HepG2 (cell line): ENCODE results near the gene SRC. TPM values are rescaled to one million over a fixed set of nuclear protein-coding genes. Genes with fewer than 3 reads are reported as not detected.

Experiments used
- ATAC-seq: fragments of 200-7000 bp; cut with Tn5 transposase; 3 replicates; pipeline ENCODE4 v1.9.1; 2020; ENCODE audit warnings: mild to moderate bottlenecking, moderate library complexity
- BruUV-seq: library from RNA; stranded (reverse); fragments of 400-500 nt; replicated peaks from 2 replicates; lab custom pipeline; 2021; lab: Mats Ljungman, UMichigan
- CTCF ChIA-PET: fragments of 300-600 bp; formaldehyde crosslinking; extraction: SDS; loops from one replicate; lab custom pipeline; 2021; ENCODE audit warnings: low total read pairs, inconsistent platforms, low intra/inter-chr PET ratio; lab: Yijun Ruan, JAX
- POLR2A ChIA-PET: fragments of 350-600 bp; sonication (Branson Sonifier 250); formaldehyde crosslinking; loops from one replicate; lab custom pipeline; 2020; ENCODE audit warnings: antibody characterized with exemption, inconsistent platforms; lab: Yijun Ruan, JAX
- DNase-seq: peaks from one replicate; pipeline ENCODE4 v3.0.0-alpha.2; 2015; ENCODE audit warnings: low spot score
- FAIRE-seq: peaks from 3 replicates; lab custom pipeline; 2011; peaks lifted over from hg19 to GRCh38; lab: Jason Lieb, UNC
- H2AFZ ChIP-seq: one replicate; pipeline ENCODE4 v1.6.1; 2011; ENCODE audit warnings: low read length, inconsistent platforms
- H3K27ac ChIP-seq: fragments of 300-600 bp; 3 replicates; pipeline ENCODE4 v1.8.0; 2011; ENCODE audit warnings: mixed run types, mild to moderate bottlenecking, mixed read lengths, low read length, inconsistent platforms; ENCODE audit not compliant: insufficient read depth; ENCODE audit errors: extremely low read length
- H3K27me3 ChIP-seq, 2 experiments: fragments of 200-600 bp in 1 of 2; 2 replicates in 1 of 2; 3 replicates in 1 of 2; pipeline versions ENCODE4 v1.6.0 to v1.8.0; 2011; ENCODE audit warnings: low read length in 2 of 2, mild to moderate bottlenecking in 2 of 2, moderate library complexity in 2 of 2, inconsistent platforms in 1 of 2; ENCODE audit not compliant: insufficient read depth in 2 of 2, control insufficient read depth in 1 of 2
- H3K36me3 ChIP-seq, 2 experiments: fragments of 200-600 bp in 1 of 2; replicated peaks in 1 of 2; 2 replicates in 1 of 2; 3 replicates in 1 of 2; pipeline versions ENCODE4 v1.5.1 to v1.8.0; 2011; ENCODE audit warnings: low read length in 2 of 2, inconsistent platforms in 1 of 2; ENCODE audit not compliant: insufficient read depth in 2 of 2, control insufficient read depth in 1 of 2
- H3K4me1 ChIP-seq: 2 replicates; pipeline ENCODE4 v1.5.1; 2012; ENCODE audit warnings: low read length, inconsistent platforms; ENCODE audit not compliant: insufficient read depth
- H3K4me2 ChIP-seq: 2 replicates; pipeline ENCODE4 v1.6.0; 2011; ENCODE audit warnings: low read depth, low read length, inconsistent platforms
- H3K4me3 ChIP-seq, 3 experiments: fragments of 200-600 bp in 1 of 3; sonication (generic), shearing (Covaris generic) in 1 of 3; replicated peaks in 1 of 3; 2 replicates each; pipeline ENCODE4 v1.5.1; 2011 to 2016; ENCODE audit warnings: low read length in 3 of 3, inconsistent platforms in 2 of 3, low read depth in 2 of 3, mild to moderate bottlenecking in 2 of 3, control low read depth in 1 of 3, mixed read lengths in 1 of 3; ENCODE audit not compliant: insufficient read depth in 1 of 3
- H3K79me2 ChIP-seq: one replicate; pipeline ENCODE4 v1.6.1; 2011; ENCODE audit warnings: low read length, inconsistent platforms; ENCODE audit not compliant: insufficient read depth
- H3K9ac ChIP-seq: 2 replicates; pipeline ENCODE4 v1.6.0; 2011; ENCODE audit warnings: mild to moderate bottlenecking, low read depth, low read length, inconsistent platforms; ENCODE audit not compliant: insufficient read depth
- H3K9me3 ChIP-seq: 2 replicates; pipeline ENCODE4 v1.5.1; 2012; ENCODE audit warnings: mild to moderate bottlenecking, low read length
- H4K20me1 ChIP-seq: 2 replicates; pipeline ENCODE4 v1.6.0; 2011; ENCODE audit warnings: inconsistent platforms, mild to moderate bottlenecking, low read length, moderate library complexity; ENCODE audit not compliant: insufficient read depth
- FOXK2 ChIP-seq: fragments of 450-650 bp; IDR thresholded peaks from 2 replicates; pipeline ENCODE4 v1.6.1; 2016
- GTF3A ChIP-seq: sonication (generic); formaldehyde crosslinking; conservative IDR thresholded peaks from 2 replicates; pipeline ENCODE4 v1.4.0; 2020; ENCODE audit warnings: mild to moderate bottlenecking, missing genetic modification reagents
- KAT8 ChIP-seq: IDR thresholded peaks from 2 replicates; pipeline ENCODE4 v1.6.1; 2016; ENCODE audit warnings: missing genetic modification reagents, missing compliant biosample characterization
- MEIS2 ChIP-seq: sonication (generic); formaldehyde crosslinking; IDR thresholded peaks from 2 replicates; pipeline ENCODE4 v1.9.0; 2021; ENCODE audit warnings: mild to moderate bottlenecking, missing genetic modification reagents
- NCOR1 ChIP-seq: fragments of 200-600 bp; sonication (generic); IDR thresholded peaks from 2 replicates; pipeline ENCODE4 v1.7.0; 2017; ENCODE audit warnings: antibody characterized with exemption, low read length, borderline replicate concordance
- REPIN1 ChIP-seq: sonication (generic); formaldehyde crosslinking; IDR thresholded peaks from 2 replicates; pipeline ENCODE4 v1.8.0; 2022; ENCODE audit warnings: missing genetic modification reagents, low read depth, mild to moderate bottlenecking, borderline replicate concordance
- SOX6 ChIP-seq, 2 experiments: fragments of 450-650 bp in 1 of 2; sonication (generic) in 1 of 2; formaldehyde crosslinking in 1 of 2; IDR thresholded peaks; 2 replicates each; pipeline versions ENCODE4 v1.4.0 to v1.6.1; 2017 to 2020; ENCODE audit warnings: antibody characterized with exemption in 1 of 2, mild to moderate bottlenecking in 1 of 2, missing genetic modification reagents in 1 of 2
- ZBTB1 ChIP-seq: sonication (generic); formaldehyde crosslinking; IDR thresholded peaks from 2 replicates; pipeline ENCODE4 v1.4.0; 2020; ENCODE audit warnings: missing genetic modification reagents, borderline replicate concordance
- ZNF274 ChIP-seq: sonication (generic); formaldehyde crosslinking; IDR thresholded peaks from 2 replicates; pipeline ENCODE4 v1.5.1; 2020; ENCODE audit warnings: mild to moderate bottlenecking, missing genetic modification reagents
- ZNF44 ChIP-seq: sonication (generic); formaldehyde crosslinking; IDR thresholded peaks from 2 replicates; pipeline ENCODE4 v1.5.1; 2020; ENCODE audit warnings: mild to moderate bottlenecking, missing genetic modification reagents
- ZNF550 ChIP-seq: sonication (generic); formaldehyde crosslinking; IDR thresholded peaks from 2 replicates; pipeline ENCODE4 v1.4.0; 2020; ENCODE audit warnings: mild to moderate bottlenecking, missing genetic modification reagents, borderline replicate concordance
- ZNF552 ChIP-seq: sonication (generic); formaldehyde crosslinking; IDR thresholded peaks from 2 replicates; pipeline ENCODE4 v1.9.0; 2022; ENCODE audit warnings: missing genetic modification reagents, mild to moderate bottlenecking, borderline replicate concordance
- ZNF629 ChIP-seq: sonication (generic); formaldehyde crosslinking; conservative IDR thresholded peaks from 2 replicates; pipeline ENCODE4 v1.5.0; 2020; ENCODE audit warnings: missing genetic modification reagents
- ZNF740 ChIP-seq: sonication (generic); formaldehyde crosslinking; IDR thresholded peaks from 2 replicates; pipeline ENCODE4 v1.4.0; 2020; ENCODE audit warnings: missing genetic modification reagents
- ZNF773 ChIP-seq: sonication (generic); formaldehyde crosslinking; IDR thresholded peaks from 2 replicates; pipeline ENCODE4 v1.4.0; 2020; ENCODE audit warnings: missing genetic modification reagents, borderline replicate concordance
- WGBS: methylation state at CpG from one replicate; pipeline ENCODE4 v1.1.6; 2017; ENCODE audit warnings: low lambda C conversion rate; 5-methylcytosine and 5-hydroxymethylcytosine counted together
- in situ Hi-C: cut with HindIII; loops from 2 replicates; pipeline ENCODE4 v1.10.0; 2017; ENCODE audit warnings: low pct_unique_long_range_greater_than_20kb; ENCODE audit not compliant: extremely low pct_ligation_motif_present
- intact Hi-C: fragments of 100-400 bp; cut with micrococcal nuclease; formaldehyde crosslinking; loops from one replicate; pipeline ENCODE4 v1.10.0; 2022; ENCODE audit not compliant: unreplicated experiment
- polyA plus RNA-seq, 8 experiments: library from polyadenylated mRNA; depleted of rRNA in 3 of 8; stranded (reverse) in 7 of 8; unstranded in 1 of 8; fragments of >200 nt; fragmentation: Illumina TruSeq in 4 of 8; extraction: Trizol in 4 of 8; gene quantifications; 2 replicates each; pipeline versions ENCODE4 v1.2.1 to v1.2.3, GENCODE V29; 2011 to 2016; ENCODE audit warnings: low read depth in 4 of 8, missing spikeins in 1 of 8, mixed read lengths in 1 of 8; ENCODE audit not compliant: insufficient read depth in 1 of 8
- total RNA-seq, 5 experiments: library from RNA; depleted of rRNA; stranded (reverse); fragments of >200 nt; fragmentation: Illumina TruSeq; extraction: Trizol; gene quantifications; 2 replicates each; pipeline ENCODE4 v1.2.3, GENCODE V29; 2016; ENCODE audit warnings: low read depth in 1 of 5
- TF ChIP-seq, protein P1 (sequence below): sonication (generic); formaldehyde crosslinking; IDR thresholded peaks from 2 replicates; pipeline ENCODE4 v1.5.1; 2020; ENCODE audit warnings: mild to moderate bottlenecking, missing genetic modification reagents

Gene SRC
- total and polyA plus RNA-seq, 2 of the 13 experiments (the other 11 are each of a cell fraction or from before 2014, with no cell fraction given) = 54.7 to 192 TPM

GRCh38 chr20:37346535-37347346, 801 bp downstream of the SRC start (continued):
- no peak for TF ChIP-seq KAT8 (CRISPR knock-in tag)

DNA sequence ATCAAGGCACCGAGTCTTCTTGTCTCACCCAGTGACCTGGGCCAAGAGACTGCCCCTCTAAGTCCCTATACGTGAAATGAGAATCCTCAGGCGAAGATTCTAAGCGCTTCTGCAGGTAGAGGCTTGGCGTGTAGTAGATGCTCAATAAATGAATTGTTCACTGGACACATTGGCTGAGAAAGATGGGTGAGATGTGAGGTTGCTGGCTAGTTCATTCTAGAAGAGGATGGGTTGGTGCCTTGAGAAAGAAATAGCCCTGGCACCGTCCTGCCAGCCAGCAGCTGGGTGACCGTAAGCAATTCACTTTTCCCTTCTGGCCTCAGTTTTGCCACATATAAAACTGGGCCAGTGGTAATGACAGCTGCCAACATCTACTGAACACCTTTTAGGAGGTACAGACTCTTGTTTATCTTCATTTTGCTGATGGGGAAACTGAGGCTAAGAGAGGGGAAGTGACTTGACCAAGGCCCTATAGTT, 1.4 kb downstream of the SRC start:
- H3K4me1 ChIP-seq = peaks cover 77% of the 10 kb centered on the region
- 95% methylated on average over 7 of the region's 7 CpGs for WGBS

More for the DNA sequence above, 1.4 kb downstream of the SRC start:
- no peak for FAIRE-seq
- TSS peak; percentile 35 for BruUV-seq
- Histone ChIP-seq H3K27me3 (peaks cover 0 to 5% of the 10 kb centered on the region in 2 experiments; a peak in 1 of 5 replicates), H2AFZ (no peak overlapping the region)
- intact Hi-C loops (no loop called here), in situ Hi-C loops (no loop called here)
- POLR2A ChIA-PET = interaction anchor here (0.8 to 4.0 kb wide), 7 partner anchors 8 to 58 kb away, joined by 3 to 59 read pairs (median 7); partner anchors contain the start of gene MANBAL
- TF ChIP-seq ZNF740 (no peak), ZBTB1 (CRISPR knock-in tag) (no peak), SOX6 (IDR thresholded peaks at IDR 0.05) (no peak), SOX6 (CRISPR knock-in tag; IDR thresholded peaks at IDR 0.05) (no peak), ZNF550 (CRISPR knock-in tag) (no peak), ZNF552 (CRISPR knock-in tag) (peak; percentile 37; the same call in 1 of the 2 replicates), FOXK2 (no peak), ZNF44 (0 out of 2 replicates have a peak, but pooled peaks have one; percentile 54), ZNF629 (CRISPR knock-in tag) (peak; percentile 80), GTF3A (CRISPR knock-in tag) (no peak), REPIN1 (CRISPR knock-in tag) (no peak), ZNF773 (CRISPR knock-in tag) (0 out of 2 replicates have a peak, but pooled peaks have one; percentile 6), MEIS2 (CRISPR knock-in tag) (no peak), ZNF274 (CRISPR knock-in tag) (0 out of 2 replicates have a peak, but pooled peaks have one; percentile 2), NCOR1 (no peak)
- TF ChIP-seq, protein P1, sequence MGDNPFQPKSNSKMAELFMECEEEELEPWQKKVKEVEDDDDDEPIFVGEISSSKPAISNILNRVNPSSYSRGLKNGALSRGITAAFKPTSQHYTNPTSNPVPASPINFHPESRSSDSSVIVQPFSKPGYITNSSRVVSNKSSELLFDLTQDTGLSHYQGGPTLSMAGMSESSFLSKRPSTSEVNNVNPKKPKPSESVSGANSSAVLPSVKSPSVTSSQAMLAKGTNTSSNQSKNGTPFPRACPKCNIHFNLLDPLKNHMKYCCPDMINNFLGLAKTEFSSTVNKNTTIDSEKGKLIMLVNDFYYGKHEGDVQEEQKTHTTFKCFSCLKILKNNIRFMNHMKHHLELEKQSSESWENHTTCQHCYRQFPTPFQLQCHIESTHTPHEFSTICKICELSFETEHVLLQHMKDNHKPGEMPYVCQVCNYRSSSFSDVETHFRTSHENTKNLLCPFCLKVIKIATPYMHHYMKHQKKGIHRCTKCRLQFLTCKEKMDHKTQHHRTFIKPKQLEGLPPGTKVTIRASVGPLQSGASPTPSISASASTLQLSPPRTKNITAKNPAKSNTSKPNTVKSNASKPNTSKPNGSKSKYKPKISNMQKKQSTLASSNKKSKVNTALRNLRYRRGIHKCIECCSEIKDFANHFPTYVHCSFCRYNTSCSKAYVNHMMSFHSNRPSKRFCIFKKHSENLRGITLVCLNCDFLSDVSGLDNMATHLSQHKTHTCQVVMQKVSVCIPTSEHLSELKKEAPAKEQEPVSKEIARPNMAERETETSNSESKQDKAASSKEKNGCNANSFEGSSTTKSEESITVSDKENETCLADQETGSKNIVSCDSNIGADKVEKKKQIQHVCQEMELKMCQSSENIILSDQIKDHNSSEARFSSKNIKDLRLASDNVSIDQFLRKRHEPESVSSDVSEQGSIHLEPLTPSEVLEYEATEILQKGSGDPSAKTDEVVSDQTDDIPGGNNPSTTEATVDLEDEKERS (CRISPR knock-in tag) = peak; percentile 35; the same call in 1 of the 2 replicates
- TF ChIP-seq, all 625 proteins: peak for 6
- H3K79me2 ChIP-seq = peaks cover 70% of the 10 kb centered on the region
- ATAC-seq (no peak), DNase-seq (no peak)
- H3K4me2 ChIP-seq = peak overlapping the region; percentile 72
- H3K9ac ChIP-seq = peak overlapping the region; percentile 77; the same call in 1 of the 2 replicates
- CTCF ChIA-PET = no interaction called here
- H3K9me3 ChIP-seq = no peaks in the 10 kb centered on the region
- H4K20me1 ChIP-seq = peaks cover 58% of the 10 kb centered on the region
- peaks cover 19 to 46% of the 10 kb centered on the region in 2 experiments for H3K36me3 ChIP-seq
- H3K4me3 ChIP-seq = peak overlapping the region in 2 of 3 experiments; percentile 78 to 80; a peak in 1 of 6 replicates
- H3K27ac ChIP-seq = no peak overlapping the region
